ENCODE measurements around the gene CNTN1.
A peak's percentile ranks its signal among the peaks of the same experiment; 100 is the strongest.

Gene CNTN1

GRCh38 chr12:40907115-40907527 lies 214.9 kb downstream of the CNTN1 start:
- ChIA-PET POLR2A (no interaction called here), CTCF (no interaction called here)
- DNase-seq (ENCODE audit: extremely low spot score), result no peak
- TF ChIP-seq FOXM1 (IDR thresholded peaks at IDR 0.05; ENCODE audit: borderline replicate concordance), result no peak
- TF ChIP-seq NFRKB (IDR thresholded peaks at IDR 0.05), result no peak
- no peak for TF ChIP-seq ARNT (IDR thresholded peaks at IDR 0.05)
- no peak for TF ChIP-seq FOXA1 (IDR thresholded peaks at IDR 0.05)
- TF ChIP-seq FOXK2 (IDR thresholded peaks at IDR 0.05), result no peak
- TF ChIP-seq TARDBP (IDR thresholded peaks at IDR 0.05), result no peak
- no peak for TF ChIP-seq BHLHE40 (IDR thresholded peaks at IDR 0.05; ENCODE audit: borderline replicate concordance)
- no peak for TF ChIP-seq SUZ12 (IDR thresholded peaks at IDR 0.05)

- CTCF ChIA-PET, result no interaction called here
- TF ChIP-seq ELF4 (IDR thresholded peaks at IDR 0.05), result no peak
Measured at GRCh38 chr12:40911676-40912075, 219.4 kb downstream of the CNTN1 start.

DNA sequence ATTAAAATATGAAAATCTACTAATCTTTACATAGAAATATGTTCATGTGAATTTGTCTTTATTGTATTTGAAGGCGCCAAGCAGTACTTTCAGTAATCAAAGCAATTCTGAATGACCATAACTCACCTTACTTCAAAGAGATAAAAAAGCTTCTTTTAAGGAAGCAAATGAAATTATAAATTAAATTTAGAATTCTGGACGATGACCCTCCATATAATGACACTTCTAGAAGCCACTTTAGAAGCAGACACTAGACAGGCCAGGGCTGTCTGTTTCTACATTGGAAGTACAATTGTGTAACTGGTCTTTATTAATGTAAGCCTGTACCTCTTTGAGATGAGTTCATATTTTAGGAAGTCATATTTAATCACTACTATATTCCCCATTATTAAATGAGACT lies 222.9 kb downstream of the CNTN1 start:
- TF ChIP-seq L3MBTL2 (conservative IDR thresholded peaks at IDR 0.05) (no peak), SUZ12 (IDR thresholded peaks at IDR 0.05) (no peak), HDGF (IDR thresholded peaks at IDR 0.05; ENCODE audit: borderline replicate concordance) (no peak), LEF1 (IDR thresholded peaks at IDR 0.05; ENCODE audit: borderline replicate concordance) (no peak), BHLHE40 (IDR thresholded peaks at IDR 0.05; ENCODE audit: borderline replicate concordance) (no peak), NFRKB (IDR thresholded peaks at IDR 0.05) (no peak), FOXA1 (IDR thresholded peaks at IDR 0.05) (no peak), TARDBP (IDR thresholded peaks at IDR 0.05) (no peak), PKNOX1 (IDR thresholded peaks at IDR 0.05) (no peak), ZNF384 (IDR thresholded peaks at IDR 0.05) (no peak), ELF4 (IDR thresholded peaks at IDR 0.05) (no peak), SP1 (IDR thresholded peaks at IDR 0.05) (no peak)
- ChIA-PET POLR2A (no interaction called here), CTCF (interaction anchor here (0.6 kb wide), 1 partner anchor 1135 kb away, joined by 3 read pairs; no protein-coding TSS in a partner anchor)
- DNase-seq (ENCODE audit: extremely low spot score), result no peak

More at GRCh38 chr12:40911676-40912075, 219.4 kb downstream of the CNTN1 start:
- no peak for DNase-seq (ENCODE audit: extremely low spot score)
- POLR2A ChIA-PET, result no interaction called here

GRCh38 chr12:40917561-40917960 lies 225.3 kb downstream of the CNTN1 start:
- ChIA-PET CTCF (no interaction called here), POLR2A (no interaction called here)
- DNase-seq (ENCODE audit: extremely low spot score), result no peak
- no peak for TF ChIP-seq ELF4 (IDR thresholded peaks at IDR 0.05)

GRCh38 chr12:40921563-40922163 lies 229.4 kb downstream of the CNTN1 start:
- TF ChIP-seq PKNOX1 (IDR thresholded peaks at IDR 0.05) (0 out of 2 replicates have a peak, but pooled peaks have one; percentile 32), LEF1 (IDR thresholded peaks at IDR 0.05; ENCODE audit: borderline replicate concordance) (no peak)
- CTCF ChIA-PET, result interaction anchor here (1.2 kb wide), 1 partner anchor 300 kb away, joined by 6 read pairs; no protein-coding TSS in a partner anchor
- POLR2A ChIA-PET, result no interaction called here
- peak; percentile 11 for DNase-seq (ENCODE audit: extremely low spot score)

- CTCF ChIA-PET, result no interaction called here
- no peak for TF ChIP-seq TARDBP (IDR thresholded peaks at IDR 0.05)
- TF ChIP-seq ELF4 (IDR thresholded peaks at IDR 0.05), result no peak
- no peak for TF ChIP-seq BHLHE40 (IDR thresholded peaks at IDR 0.05; ENCODE audit: borderline replicate concordance)
- TF ChIP-seq FOXM1 (IDR thresholded peaks at IDR 0.05; ENCODE audit: borderline replicate concordance), result no peak
- TF ChIP-seq ARNT (IDR thresholded peaks at IDR 0.05), result no peak
- no peak for TF ChIP-seq CTBP1 (IDR thresholded peaks at IDR 0.05; ENCODE audit: borderline replicate concordance)
- no peak for TF ChIP-seq PKNOX1 (IDR thresholded peaks at IDR 0.05)
- TF ChIP-seq FOXK2 (IDR thresholded peaks at IDR 0.05), result no peak
- TF ChIP-seq SP1 (IDR thresholded peaks at IDR 0.05), result no peak
- TF ChIP-seq L3MBTL2 (conservative IDR thresholded peaks at IDR 0.05), result no peak
- no peak for TF ChIP-seq FOXA1 (IDR thresholded peaks at IDR 0.05)
- TF ChIP-seq NFRKB (IDR thresholded peaks at IDR 0.05), result no peak
- no peak for TF ChIP-seq SUZ12 (IDR thresholded peaks at IDR 0.05)
- no peak for TF ChIP-seq LEF1 (IDR thresholded peaks at IDR 0.05; ENCODE audit: borderline replicate concordance)
- POLR2A ChIA-PET, result no interaction called here
- DNase-seq (ENCODE audit: extremely low spot score), result no peak
Measured at GRCh38 chr12:40937891-40938290, 245.7 kb downstream of the CNTN1 start.

DNA sequence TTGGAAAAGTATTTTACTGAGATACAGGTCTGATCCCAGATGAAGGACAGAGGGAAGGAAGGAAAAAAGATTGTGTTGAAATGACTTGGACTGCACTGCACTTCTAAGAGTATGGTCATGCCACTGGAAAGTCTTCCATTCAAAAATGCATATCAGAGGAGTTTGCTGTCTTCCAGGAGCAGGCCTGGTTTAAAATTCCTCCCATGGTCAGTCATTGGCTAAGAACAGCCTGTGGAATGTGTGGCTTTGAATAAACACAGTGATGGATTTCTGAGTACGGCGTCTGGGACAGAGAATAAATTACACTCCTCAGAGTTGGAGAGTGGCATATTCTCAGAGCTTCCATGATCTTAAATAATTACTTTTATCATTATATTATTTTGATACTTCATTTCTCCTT lies 250.1 kb downstream of the CNTN1 start:
- CTCF ChIA-PET, result no interaction called here
- DNase-seq (ENCODE audit: extremely low spot score), result no peak
- TF ChIP-seq L3MBTL2 (conservative IDR thresholded peaks at IDR 0.05), result no peak
- POLR2A ChIA-PET, result no interaction called here

DNA sequence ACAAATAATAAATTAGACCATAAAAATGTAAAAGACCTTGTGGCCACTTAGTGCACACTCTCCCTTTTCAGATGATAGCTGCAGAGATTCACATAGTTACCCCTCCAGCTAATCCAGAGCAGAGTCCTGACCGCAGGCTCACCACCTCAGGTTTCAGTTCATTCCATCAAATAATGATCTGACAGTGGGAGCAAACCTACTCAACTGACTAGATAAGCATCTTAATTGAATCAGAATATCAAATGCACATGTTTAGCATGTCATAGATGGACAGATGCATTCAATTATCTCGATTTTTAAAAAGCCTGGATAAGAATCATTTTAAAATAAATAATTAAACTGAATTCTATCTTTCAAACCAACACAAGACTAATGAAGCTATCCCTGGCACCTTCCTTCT lies 253.5 kb downstream of the CNTN1 start:
- ChIA-PET POLR2A (no interaction called here), CTCF (interaction anchor here (0.6 to 0.8 kb wide), 2 partner anchors 331 to 1017 kb away, joined by 3 read pairs; no protein-coding TSS in a partner anchor)
- no peak for DNase-seq (ENCODE audit: extremely low spot score)
- TF ChIP-seq ZNF384 (IDR thresholded peaks at IDR 0.05), result no peak
- no peak for TF ChIP-seq TARDBP (IDR thresholded peaks at IDR 0.05)
- TF ChIP-seq FOXM1 (IDR thresholded peaks at IDR 0.05; ENCODE audit: borderline replicate concordance), result no peak
- TF ChIP-seq FOXA1 (IDR thresholded peaks at IDR 0.05), result no peak
- no peak for TF ChIP-seq BHLHE40 (IDR thresholded peaks at IDR 0.05; ENCODE audit: borderline replicate concordance)
- TF ChIP-seq HDGF (IDR thresholded peaks at IDR 0.05; ENCODE audit: borderline replicate concordance), result no peak
- no peak for TF ChIP-seq CTBP1 (IDR thresholded peaks at IDR 0.05; ENCODE audit: borderline replicate concordance)
- TF ChIP-seq L3MBTL2 (conservative IDR thresholded peaks at IDR 0.05), result no peak
- no peak for TF ChIP-seq FOXK2 (IDR thresholded peaks at IDR 0.05)
- TF ChIP-seq ELF4 (IDR thresholded peaks at IDR 0.05), result no peak
- no peak for TF ChIP-seq LEF1 (IDR thresholded peaks at IDR 0.05; ENCODE audit: borderline replicate concordance)
- no peak for TF ChIP-seq PKNOX1 (IDR thresholded peaks at IDR 0.05)
- no peak for TF ChIP-seq NFRKB (IDR thresholded peaks at IDR 0.05)
- no peak for TF ChIP-seq SP1 (IDR thresholded peaks at IDR 0.05)
- TF ChIP-seq SUZ12 (IDR thresholded peaks at IDR 0.05), result no peak
- TF ChIP-seq ARNT (IDR thresholded peaks at IDR 0.05), result no peak

Data from HEK293T (cell line).